GM18498 (cell line): Measurements from ENCODE around the gene MYLIP.

Source experiments
- ATAC-seq: cut with Tn5 transposase; IDR thresholded peaks from one replicate; pipeline ENCODE4 v1.9.1; 2021; ENCODE audit warnings: mild to moderate bottlenecking, moderate library complexity; ENCODE audit not compliant: unreplicated experiment

MYLIP gene

DNA sequence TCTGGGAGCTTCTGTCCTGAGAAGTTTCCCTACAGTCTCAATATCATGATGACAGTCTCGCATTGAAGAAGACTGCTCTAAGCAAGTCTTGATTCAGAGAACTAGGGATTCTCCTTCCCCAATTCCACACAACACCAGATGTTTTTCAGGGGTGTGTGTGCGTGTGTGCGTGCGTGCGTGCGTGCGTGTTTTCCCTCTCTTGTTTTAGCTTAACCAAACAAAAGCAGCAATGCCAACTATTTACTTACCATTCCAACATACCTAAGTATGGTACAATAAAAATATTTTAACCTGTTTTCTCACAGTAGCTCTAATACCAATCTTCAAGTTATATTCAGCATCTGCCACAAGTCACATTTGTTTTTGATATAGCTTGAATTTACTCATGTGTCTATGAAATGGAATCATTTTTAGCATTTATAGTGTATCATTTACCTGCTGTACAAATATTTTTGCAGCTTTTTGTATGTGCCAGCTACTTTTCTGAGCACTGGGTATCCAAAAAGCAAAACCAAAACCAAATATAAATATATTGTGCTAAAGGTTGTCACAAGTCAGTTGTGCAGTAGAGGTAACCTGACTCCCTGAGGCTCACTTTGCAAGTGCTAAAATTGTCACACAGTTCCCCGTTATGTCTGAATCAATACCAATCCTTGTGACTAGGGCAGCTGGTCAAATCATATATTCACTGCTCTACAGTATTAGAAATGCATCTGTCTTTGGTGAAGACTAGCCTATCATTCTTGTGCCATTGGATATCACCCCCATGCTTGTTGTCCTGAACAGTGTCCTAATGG is 21.7 kb upstream of the MYLIP start:
- no peak for ATAC-seq

DNA sequence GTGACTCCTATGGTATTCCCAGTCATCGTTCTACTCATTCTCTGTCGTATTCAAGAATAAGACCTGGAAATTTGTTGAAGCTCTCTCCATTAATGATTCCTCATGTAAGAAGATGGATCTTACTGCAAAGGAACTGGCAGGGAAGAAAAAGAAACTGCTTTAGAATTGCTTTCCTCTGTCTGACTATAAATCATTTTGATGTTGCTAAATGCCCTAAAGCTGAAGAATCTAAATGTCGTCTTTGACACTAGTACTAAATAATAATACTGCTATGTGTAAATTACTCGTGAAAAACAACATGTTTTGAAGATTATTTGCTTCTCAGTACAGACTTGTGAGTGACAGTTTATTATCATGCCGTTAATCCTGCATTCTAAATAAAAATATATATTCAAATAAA is 20.5 kb upstream of the MYLIP start:
- no peak for ATAC-seq

DNA sequence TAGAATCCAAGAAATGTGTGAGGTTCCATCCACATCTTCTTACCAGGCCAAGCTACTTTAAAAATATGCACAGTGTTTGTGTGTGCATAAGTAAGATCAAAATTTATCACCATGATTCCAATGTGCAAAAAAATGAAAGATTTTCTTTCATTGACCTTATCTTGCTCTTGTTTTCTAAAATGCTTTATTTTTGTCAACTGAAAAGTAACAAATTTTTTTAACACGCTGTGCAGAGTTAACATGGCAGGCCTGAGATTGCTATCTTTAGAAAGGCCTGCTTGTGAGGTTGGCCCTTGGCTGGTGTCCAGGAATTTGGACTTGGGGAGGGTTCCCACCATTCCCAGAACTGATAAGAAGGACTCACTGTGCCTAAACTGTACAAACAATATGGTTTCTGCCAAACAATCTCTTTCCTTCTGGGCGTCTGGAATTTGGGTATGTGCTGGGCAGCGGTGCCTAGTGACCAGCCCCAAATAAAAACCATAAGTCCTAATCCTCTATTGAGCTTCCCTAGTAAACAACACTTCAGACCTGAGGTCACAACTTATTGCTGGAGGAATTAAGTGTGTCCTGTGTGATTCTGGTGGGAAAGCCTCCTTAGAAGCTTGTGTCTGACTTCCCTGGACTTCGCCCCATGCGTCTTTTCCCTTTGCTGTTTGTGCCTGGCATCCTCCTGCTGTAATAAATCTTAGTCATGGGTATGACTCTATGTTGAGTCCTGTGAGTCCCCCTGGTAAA is 19.8 kb upstream of the MYLIP start:
- ATAC-seq = no peak

DNA sequence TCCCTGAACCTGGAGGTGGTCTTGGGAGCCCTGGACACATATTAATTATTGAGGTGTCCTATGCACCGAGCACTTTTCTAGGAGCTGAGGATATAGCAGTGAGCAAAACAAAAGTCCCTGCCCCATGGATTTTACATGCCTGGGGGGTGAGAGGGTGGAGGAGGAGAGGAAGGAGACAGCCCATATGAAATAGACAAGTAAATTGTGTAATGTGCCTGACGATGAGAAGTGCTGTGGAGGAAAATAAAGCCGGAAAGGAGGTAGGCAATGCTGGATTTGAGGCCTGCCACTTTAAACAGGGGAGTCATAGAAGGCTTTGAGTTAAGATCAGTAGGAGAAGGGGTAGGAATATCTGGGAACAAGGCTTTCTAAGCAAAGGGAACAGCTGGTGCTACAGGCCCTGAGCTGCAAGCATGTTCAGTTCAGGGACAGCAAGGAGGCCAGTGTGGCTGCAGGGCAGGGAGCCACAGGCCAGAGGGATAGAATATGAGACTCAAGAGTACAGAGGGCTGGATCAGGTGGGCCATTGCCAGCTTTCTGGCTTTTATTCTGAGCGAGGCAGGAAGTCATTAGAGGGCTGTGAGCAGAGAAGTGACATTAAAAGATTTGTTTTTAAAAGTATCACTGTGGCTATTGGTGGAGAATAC is 19.1 kb upstream of the MYLIP start:
- no peak for ATAC-seq

DNA sequence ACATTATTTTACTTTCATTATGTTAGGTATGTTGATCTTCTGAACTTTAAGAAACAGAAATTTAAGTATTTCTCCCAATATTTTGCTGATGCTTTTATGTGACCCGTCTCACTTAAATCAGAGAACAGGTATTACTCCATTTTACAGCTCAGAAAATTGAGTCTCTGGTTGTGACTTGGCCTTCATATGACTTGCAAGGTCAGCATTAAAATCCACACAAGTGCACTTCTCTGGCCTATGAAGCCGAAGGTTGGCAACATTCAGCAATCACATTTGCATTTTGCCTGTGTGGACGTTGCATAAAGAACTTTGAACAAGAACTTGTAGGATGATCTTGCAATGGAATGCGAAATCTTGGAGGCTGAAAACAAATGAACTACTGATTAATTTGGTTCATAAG is 10.1 kb upstream of the MYLIP start:
- ATAC-seq = no peak

DNA sequence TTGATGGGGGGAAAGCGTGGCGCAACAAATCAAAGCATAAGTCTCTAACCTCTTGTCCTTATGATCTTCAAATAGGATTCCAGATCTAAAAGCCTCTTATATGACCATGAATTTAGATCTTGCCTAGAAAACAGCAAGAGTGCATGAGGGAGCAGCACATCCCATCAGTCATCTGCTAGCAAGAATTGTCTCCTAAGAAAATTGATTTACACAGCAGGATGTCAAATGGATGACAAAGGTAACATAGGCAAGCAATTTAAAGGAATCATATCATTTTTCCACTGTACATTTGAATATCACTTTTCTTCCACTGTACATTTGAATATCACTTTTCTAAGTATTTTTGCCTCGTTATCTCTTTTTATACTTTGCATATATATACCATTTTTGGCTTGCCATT is 7.5 kb upstream of the MYLIP start:
- ATAC-seq = no peak

DNA sequence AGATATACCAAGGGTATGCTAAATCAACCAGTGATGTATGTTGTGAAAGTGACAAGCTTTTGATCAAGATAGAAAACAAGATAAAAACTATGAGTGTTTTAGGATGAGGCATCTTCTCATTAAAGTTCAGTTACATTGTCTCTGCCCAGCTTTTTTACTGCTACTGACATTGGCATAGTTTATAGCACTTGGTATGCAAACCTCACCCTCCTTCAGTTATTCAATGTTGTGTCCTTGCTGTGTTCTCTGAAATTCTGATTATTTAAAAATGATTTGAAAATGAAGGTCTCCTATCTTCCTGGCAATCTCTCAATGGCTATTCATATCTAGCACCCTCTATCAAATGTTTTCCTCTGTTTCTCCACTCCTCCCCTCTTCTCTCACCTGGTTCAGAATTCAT is 6.7 kb upstream of the MYLIP start:
- no peak for ATAC-seq

DNA sequence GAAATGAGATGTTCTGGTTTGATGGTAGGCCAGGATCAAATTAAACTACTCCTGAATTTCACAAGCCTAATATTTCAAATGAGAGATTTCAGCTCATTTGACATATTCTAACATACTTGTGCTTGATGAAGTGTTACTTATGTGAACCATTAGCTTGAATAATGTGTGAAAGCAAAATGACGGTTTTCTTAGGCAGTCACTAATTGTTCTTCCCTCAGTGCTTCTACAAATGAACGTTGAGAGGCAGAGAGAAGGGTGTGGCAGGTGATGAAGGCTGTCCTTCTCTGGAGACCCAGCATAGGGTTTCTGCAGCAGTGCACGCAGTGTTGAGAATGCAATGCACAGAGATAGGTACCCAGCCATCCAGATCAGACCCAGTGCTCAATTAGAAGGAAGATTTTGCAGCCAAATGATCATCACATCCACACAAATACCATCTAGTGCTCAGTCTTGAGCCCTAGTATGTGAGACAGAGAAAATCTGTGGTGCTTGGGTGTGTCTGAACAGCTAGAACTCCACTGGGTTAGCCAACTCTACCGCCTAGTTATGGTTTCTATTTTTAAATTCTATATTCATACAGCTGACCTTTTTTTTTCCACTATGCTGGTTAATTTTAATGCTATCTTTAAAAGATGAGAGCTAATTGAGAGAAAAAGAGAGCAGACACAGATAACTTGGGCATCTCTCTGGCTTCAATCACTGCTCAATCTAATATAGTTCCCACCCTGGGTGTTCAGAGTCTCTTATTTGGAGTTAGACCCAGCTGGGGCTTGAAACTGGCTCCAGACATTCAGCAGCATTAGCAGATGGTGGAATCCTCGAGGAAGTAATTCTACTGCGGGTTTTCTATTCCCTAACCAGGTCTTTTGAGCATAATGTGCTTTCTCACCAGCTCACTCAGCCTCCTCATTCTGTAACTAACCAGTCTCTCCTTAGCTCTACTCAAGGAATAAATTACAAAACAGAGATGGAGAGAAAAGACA is 4.4 kb upstream of the MYLIP start:
- ATAC-seq = no peak

DNA sequence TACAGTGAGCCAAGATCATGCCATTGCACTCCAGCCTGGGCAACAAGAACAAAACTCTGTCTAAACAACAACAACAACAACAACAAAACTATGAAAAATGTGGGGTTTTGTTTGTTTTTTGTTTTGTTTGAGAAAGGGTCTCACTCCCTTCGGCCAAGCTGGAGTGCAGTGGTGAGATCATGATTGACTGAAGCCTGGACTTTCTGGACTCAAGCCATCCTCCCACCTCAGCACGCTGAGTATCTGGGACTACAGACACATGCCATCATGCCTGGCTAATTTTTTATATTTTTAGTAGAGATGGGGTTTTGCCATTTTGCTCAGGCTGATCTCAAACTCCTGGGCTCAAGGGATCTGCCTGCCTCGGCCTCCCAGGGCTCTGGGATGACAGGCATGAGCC is 2.8 kb upstream of the MYLIP start:
- ATAC-seq = no peak

DNA sequence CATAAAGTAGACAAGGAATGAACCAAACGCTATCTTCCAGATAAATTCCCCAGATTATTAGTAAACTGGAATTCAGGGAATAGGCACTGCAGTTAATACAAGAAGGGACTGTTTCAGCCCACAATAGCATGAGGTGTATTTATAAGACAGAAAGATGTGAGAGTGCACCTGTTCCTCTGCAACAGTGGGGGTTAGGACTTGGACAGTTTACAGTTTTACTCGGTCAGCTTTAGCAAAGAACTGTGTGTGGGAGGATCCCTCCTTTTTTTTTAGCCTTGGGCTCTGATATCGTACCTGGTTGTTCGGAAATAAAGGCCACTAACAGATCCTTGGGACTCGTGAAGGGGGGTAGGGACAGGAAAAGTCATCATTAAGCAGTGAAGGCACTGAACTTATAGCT is 2.0 kb upstream of the MYLIP start:
- ATAC-seq = no peak

DNA sequence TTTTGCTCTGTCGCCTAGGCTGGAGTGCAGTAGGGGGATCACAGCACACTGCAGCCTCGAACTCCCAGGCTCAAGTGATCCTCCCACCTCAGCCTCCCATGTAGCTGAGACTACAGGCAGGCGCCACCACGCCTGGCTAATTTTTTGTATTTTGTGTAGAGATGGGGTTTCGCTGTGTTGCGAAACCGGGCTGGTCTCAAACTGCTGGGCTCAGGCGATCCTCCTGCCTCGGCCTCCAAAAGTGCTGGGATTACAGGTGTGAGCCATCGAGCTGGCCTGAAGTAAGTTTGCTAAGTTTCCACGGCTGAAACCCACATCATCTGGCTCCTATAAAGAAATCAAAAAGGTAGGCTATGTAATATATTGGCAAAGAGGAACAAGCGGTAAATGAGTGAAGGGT is 1.4 kb upstream of the MYLIP start:
- ATAC-seq = no peak

DNA sequence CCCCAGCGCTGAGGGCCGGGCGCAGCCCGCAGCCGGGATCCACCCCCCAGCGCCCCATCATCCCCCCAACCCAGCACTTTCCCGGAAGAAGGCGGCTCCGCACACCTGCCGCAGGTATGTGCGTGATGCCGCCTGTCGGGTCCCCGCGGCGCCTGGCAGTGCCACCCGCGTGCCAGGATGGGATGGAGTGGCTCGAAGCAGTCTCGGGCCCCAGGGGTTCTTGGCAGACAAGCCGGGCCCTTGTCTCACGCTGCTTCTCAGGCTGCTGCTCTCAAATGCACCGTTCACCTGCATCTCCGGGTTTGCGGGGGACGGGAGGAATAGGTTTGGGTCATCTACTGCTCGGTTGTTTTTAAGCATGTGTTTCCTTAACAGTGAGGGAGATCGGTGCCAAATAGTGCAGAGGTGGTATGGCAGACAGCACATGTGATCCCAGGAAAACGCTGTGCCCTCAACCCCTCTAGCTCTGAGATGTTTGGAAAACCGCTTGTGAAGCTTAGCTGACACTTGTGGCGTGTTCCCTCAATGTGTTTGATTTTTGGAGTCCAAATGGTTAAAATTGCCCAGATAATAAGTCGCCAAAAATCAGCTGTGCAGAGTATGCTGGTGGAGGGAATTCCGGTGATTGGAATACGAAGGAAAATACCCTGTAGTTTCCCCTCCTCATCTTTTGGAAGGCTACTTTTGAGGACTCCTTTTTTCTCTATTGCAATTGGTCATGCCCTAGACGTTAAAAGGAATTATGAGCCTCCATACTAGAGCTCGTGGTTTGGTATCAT is 926 bp downstream of the MYLIP start:
- ATAC-seq = peak; percentile 3

DNA sequence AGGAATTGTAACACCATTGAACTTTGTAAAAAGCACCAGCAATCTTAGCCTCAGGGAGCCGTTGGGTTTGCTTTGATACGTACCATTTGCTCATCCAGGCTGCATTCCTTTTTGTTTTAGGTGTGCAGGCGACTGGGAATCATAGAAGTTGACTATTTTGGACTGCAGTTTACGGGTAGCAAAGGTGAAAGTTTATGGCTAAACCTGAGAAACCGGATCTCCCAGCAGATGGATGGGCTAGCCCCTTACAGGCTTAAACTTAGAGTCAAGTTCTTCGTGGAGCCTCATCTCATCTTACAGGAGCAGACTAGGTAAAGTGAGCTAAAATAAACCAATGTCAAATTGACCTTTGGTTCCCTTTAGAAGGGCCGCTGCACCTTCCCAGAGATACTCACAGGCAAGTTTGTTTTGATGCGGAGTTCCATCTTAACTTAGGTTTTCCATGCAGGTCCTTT is 1.6 kb downstream of the MYLIP start:
- ATAC-seq = no peak

DNA sequence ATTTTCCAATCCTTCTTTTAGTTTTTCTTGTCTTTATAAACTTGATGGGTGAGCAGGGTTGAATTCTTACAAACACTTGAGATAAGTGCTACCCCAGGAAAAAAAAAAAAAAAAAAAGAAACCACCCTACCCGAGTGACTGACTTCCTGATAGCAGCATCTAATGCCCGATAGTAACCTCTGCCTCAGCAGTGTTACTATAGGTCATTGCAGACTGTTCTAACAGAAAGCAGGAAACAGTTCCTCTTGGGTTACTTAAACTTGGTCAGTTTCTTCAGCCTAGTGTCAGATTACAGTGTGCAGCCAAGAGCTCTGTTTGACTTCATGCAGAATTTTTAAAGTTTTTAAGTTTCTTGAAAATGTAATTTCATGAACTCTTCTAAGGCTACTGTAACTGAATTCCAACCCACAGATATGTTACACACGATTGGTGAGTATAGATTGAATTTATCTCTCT is 2.1 kb downstream of the MYLIP start:
- peak; percentile 57 for ATAC-seq

DNA sequence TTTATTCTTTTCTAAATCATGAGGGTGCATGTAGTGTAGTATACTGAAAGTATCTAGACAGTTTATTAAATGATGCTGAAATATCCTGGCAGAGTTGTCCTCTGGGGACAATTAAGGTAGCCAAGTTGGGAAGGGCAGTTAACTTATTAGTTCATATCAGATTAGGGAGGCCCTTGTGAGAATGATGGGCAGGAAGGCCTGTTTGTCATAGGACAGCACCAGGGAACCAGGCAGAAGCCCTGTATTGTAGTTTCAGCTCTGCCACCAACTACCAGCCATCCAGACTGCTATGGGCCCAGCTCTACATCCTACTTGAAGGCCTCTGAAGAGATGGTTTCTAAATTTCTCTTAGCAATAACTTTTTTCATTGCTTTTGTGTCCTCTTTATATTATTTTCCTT is 4.0 kb downstream of the MYLIP start:
- ATAC-seq = no peak

DNA sequence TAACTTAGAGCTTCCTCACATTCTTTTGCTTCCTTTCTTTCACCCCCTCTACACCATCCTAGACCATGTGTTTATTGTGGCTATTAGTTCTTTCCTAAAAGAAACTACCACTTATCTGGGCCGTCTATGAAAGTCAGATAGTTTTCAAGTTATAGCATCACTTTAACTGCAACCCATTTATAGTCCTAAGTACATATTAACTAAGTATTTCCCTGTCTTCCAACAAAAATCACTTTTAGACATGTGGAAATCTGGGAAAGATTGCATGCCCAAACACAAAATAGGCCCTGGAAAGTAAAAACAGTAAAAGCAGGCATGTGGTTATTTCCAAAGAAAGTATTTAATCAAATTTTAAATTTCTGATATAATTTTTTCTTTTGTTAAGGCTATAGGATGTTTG is 5.5 kb downstream of the MYLIP start:
- ATAC-seq = no peak

DNA sequence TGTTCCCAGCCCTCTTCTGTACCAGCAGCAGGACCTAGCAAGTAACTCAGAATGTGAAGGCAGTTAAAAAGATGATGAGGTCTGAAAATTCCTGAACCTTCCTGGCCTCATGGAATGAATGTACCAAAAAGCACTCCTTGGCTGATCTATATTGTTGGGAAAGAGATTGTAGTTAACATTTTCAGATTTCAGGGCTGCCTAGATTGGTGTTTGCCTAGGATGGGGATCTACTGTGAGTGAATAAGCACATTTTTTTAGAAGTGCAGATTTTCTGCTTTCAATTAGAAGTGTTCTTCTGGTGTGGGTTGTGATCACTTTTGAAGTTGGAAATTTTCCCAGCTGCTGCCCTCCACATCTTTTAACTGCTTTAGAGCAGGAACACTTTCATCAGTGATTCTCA is 6.2 kb downstream of the MYLIP start:
- no peak for ATAC-seq

DNA sequence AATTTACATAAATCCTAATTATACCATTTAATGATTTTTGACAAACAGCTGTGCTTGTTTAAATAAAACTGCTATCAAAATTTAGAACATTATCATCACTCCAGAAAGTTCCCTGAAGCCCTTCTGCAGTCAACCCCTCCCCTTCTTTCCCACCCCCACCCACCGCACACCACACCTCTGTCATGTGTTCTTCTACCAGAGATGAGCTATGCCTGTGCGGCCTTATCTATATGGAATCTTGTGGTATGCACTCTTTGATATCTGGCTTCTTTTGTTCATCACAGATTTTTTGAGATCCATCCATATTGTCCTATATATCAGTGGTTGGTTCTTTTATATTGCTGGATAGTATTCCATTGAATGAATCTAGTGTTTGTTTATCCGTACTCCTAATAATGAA is 7.2 kb downstream of the MYLIP start:
- ATAC-seq = no peak

DNA sequence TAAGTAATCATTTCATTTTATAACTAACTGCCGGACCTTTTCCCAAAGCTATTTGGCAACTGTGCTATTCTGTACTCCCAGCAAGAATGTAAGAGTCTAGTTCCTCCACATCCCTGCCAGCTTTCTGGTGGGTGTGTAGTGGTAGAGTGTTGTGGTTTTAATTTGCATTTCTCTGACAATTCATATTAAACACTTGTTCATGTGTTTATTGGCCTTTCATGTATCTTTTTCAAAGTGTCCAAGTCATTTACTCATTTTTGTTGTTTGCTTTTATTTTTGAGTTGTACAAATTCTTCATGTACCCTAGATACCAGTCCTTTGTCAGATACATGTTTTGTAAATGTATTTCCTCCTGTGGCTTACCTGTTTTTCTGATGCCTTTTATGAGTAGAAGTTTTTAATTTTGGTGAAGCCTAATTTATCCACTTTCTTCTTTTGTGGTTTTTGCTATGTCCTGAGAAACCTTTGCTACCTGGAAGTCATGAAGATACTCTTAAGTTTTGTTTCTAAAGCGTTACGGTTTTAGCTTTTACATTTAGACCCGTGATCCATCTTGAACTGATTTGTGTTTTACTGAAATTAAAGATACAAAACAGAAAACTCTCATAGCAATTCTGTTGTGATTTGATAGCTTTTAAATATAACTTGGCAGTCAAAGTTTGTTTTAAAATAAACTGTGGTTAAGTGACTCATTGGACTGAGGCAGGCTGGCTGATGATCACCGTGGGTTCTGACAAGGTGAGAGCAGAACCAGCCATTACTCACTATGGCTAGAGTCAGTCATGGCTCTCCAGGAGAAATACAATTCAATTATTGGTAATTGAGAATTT is 8.0 kb downstream of the MYLIP start:
- peak; percentile 49 for ATAC-seq
